OCI-LY1 (cell line): Measurements from ENCODE around the gene CXCL6.

Experiments
- H2AFZ ChIP-seq: fragments of 200-600 bp; sonication (generic), shearing (Covaris generic); 2 replicates; pipeline ENCODE4 v1.6.0; 2014; ENCODE audit warnings: antibody characterized with exemption, mild to moderate bottlenecking, low read length
- H3F3A ChIP-seq: fragments of 200-600 bp; sonication (generic), shearing (Covaris generic); 2 replicates; pipeline ENCODE4 v1.6.0; 2014; ENCODE audit warnings: mild to moderate bottlenecking, antibody characterized with exemption, low read length, moderate library complexity; ENCODE audit not compliant: insufficient read depth
- H3K27ac ChIP-seq: fragments of 200-600 bp; sonication (generic); 2 replicates; pipeline ENCODE4 v1.5.1; 2014; ENCODE audit warnings: low read length, mixed run types, mild to moderate bottlenecking, low read depth; ENCODE audit not compliant: poor library complexity, severe bottlenecking
- H3K27me3 ChIP-seq: fragments of 200-600 bp; sonication (generic); 2 replicates; pipeline ENCODE4 v1.6.0; 2014; ENCODE audit warnings: antibody characterized with exemption, mild to moderate bottlenecking, low read length, moderate library complexity; ENCODE audit not compliant: insufficient read depth
- H3K36me3 ChIP-seq: fragments of 200-600 bp; sonication (generic); 2 replicates; pipeline ENCODE4 v1.6.1; 2014; ENCODE audit warnings: mild to moderate bottlenecking, antibody characterized with exemption, low read length, moderate library complexity, mixed read lengths; ENCODE audit not compliant: insufficient read depth
- H3K4me1 ChIP-seq: fragments of 200-600 bp; sonication (generic); 2 replicates; pipeline ENCODE4 v1.5.1; 2014; ENCODE audit warnings: mild to moderate bottlenecking, low read length, moderate library complexity; ENCODE audit not compliant: insufficient read depth, severe bottlenecking
- H3K4me2 ChIP-seq: fragments of 200-600 bp; sonication (generic), shearing (Covaris generic); 2 replicates; pipeline ENCODE4 v1.6.1; 2014; ENCODE audit warnings: low read length
- H3K4me3 ChIP-seq: fragments of 200-600 bp; sonication (generic); 2 replicates; pipeline ENCODE4 v1.5.1; 2014; ENCODE audit warnings: low read length, low read depth, mild to moderate bottlenecking, mixed read lengths; ENCODE audit not compliant: poor library complexity, severe bottlenecking
- H3K79me2 ChIP-seq: fragments of 200-600 bp; shearing (Covaris generic); 2 replicates; pipeline ENCODE4 v1.6.1; 2016; ENCODE audit warnings: mixed run types, low read length, mixed read lengths; ENCODE audit not compliant: insufficient read depth
- H3K9ac ChIP-seq: fragments of 200-600 bp; sonication (generic), shearing (Covaris generic); 2 replicates; pipeline ENCODE4 v1.6.1; 2014; ENCODE audit warnings: mild to moderate bottlenecking, low read length, mixed read lengths
- H3K9me2 ChIP-seq: fragments of 200-600 bp; sonication (generic), shearing (Covaris generic); 2 replicates; pipeline ENCODE4 v1.6.1; 2014; ENCODE audit warnings: low read depth, mild to moderate bottlenecking, low read length, mixed read lengths
- H3K9me3 ChIP-seq: fragments of 200-600 bp; shearing (Covaris generic); 2 replicates; pipeline ENCODE4 v1.6.1; 2014; ENCODE audit warnings: low read length, mixed read lengths
- H4K20me1 ChIP-seq: fragments of 200-600 bp; sonication (generic), shearing (Covaris generic); 2 replicates; pipeline ENCODE4 v1.6.0; 2016; ENCODE audit warnings: mild to moderate bottlenecking, low read length; ENCODE audit not compliant: insufficient read depth
- CTCF ChIP-seq: fragments of 200-600 bp; sonication (generic), shearing (Covaris generic); IDR thresholded peaks from 2 replicates; pipeline ENCODE4 v1.5.1; 2017; ENCODE audit warnings: mild to moderate bottlenecking, antibody characterized with exemption, low read length, moderate library complexity, mixed read lengths
- EZH2 ChIP-seq: fragments of 200-600 bp; sonication (generic), shearing (Covaris generic); IDR thresholded peaks from 2 replicates; pipeline ENCODE4 v1.8.0; 2017; ENCODE audit warnings: borderline replicate concordance, mixed run types, mild to moderate bottlenecking, antibody characterized with exemption, low read length, moderate library complexity, mixed read lengths

CXCL6 gene

GRCh38 chr4:73870768-73871167 lies 34.3 kb downstream of the CXCL6 start:
- H3K9me2 ChIP-seq = no peaks in the 10 kb centered on the region
- H3F3A ChIP-seq = no peaks in the 10 kb centered on the region
- H3K9me3 ChIP-seq = no peaks in the 10 kb centered on the region
- no peak overlapping the region for H3K4me3 ChIP-seq
- TF ChIP-seq CTCF (no peak), EZH2 (no peak)
- H3K9ac ChIP-seq = no peak overlapping the region
- no peak overlapping the region for H2AFZ ChIP-seq
- H3K27me3 ChIP-seq = no peaks in the 10 kb centered on the region
- H3K36me3 ChIP-seq = no peaks in the 10 kb centered on the region
- no peak overlapping the region for H3K4me2 ChIP-seq
- no peak overlapping the region for H3K27ac ChIP-seq
- no peaks in the 10 kb centered on the region for H3K4me1 ChIP-seq
- H4K20me1 ChIP-seq = no peaks in the 10 kb centered on the region
- H3K79me2 ChIP-seq = no peaks in the 10 kb centered on the region

- H3K9ac ChIP-seq = no peak overlapping the region
- no peaks in the 10 kb centered on the region for H3K27me3 ChIP-seq
- TF ChIP-seq CTCF = no peak
- no peak for TF ChIP-seq EZH2
- H4K20me1 ChIP-seq = no peaks in the 10 kb centered on the region
- H3K4me2 ChIP-seq = no peak overlapping the region
- no peaks in the 10 kb centered on the region for H3K9me2 ChIP-seq
- H3K27ac ChIP-seq = no peak overlapping the region
- no peaks in the 10 kb centered on the region for H3F3A ChIP-seq
- no peaks in the 10 kb centered on the region for H3K79me2 ChIP-seq
- H3K36me3 ChIP-seq = no peaks in the 10 kb centered on the region
- H2AFZ ChIP-seq = no peak overlapping the region
- no peaks in the 10 kb centered on the region for H3K9me3 ChIP-seq
- H3K4me3 ChIP-seq = no peak overlapping the region
- H3K4me1 ChIP-seq = no peaks in the 10 kb centered on the region
These were observed 35.2 kb downstream of the CXCL6 start for GRCh38 chr4:73871511-73872310.

- Histone ChIP-seq H3K79me2 (no peaks in the 10 kb centered on the region), H4K20me1 (no peaks in the 10 kb centered on the region), H3F3A (no peaks in the 10 kb centered on the region), H3K4me3 (no peak overlapping the region), H3K4me1 (no peaks in the 10 kb centered on the region), H3K9me3 (no peaks in the 10 kb centered on the region), H3K4me2 (no peak overlapping the region), H2AFZ (no peak overlapping the region), H3K36me3 (no peaks in the 10 kb centered on the region), H3K9me2 (no peaks in the 10 kb centered on the region), H3K9ac (no peak overlapping the region), H3K27me3 (no peaks in the 10 kb centered on the region), H3K27ac (no peak overlapping the region)
- TF ChIP-seq CTCF (no peak), EZH2 (no peak)
These were observed 36.0 kb downstream of the CXCL6 start for GRCh38 chr4:73872316-73873108.
